DMS 273 (cell line): Measurements from ENCODE around the gene CDC26.
A peak's percentile ranks its signal among the peaks of the same experiment; 100 is the strongest.

Source experiments
- DNase-seq: peaks from one replicate; lab custom pipeline; 2025; ENCODE audit not compliant: unreplicated experiment; lab: John Stamatoyannopoulos, UW

CDC26 gene

DNA sequence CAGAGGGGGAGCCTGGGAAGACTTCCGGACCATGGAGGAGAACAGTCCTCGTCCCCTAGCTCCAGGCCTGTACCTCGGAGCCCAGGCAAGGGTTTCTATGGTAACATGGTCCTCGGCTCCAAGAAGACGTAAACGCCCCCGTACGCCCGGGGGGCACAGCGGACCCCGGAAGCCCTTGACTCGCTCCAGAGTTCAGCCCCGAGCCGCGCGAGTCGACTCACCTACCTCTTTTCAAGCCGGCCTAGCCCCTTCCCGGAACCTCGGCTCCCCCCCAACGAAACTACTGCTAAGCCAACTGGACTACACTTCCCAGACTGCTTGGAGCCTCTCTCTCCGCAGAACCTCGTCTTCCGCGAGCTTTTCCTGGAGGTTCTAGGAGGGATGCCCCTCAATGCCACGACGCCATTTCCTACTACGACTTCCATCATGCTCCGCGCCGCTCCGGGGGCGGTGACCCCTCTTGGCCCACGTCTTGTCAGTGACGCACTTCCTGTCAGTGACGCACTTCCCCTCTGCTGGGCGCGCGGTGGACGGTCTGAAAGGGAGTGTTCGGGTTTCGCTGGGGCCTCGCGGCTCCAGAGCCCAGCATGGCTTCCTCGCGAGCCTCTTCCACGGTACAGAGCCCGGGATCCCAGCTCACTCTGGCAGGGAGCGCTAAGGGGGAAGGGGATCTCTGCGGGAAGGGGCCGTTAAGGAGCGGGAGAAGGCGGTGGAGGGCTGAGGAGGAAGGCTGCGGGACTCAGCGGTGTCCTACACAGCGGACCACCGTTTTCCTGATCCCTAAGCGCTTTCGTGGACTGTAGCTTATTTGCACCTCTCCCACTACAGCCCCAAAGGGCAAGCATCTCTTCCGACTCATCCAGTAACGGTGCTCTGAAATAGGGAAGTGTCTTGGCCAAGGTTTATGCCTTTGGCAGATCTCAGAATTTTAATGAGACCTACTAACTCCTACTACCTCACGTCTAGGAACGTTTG, at the start of gene CDC26, which contains the start of gene PRPF4:
Gene CDC26 (minus strand): TSS at position 416 of the 975 bp plus-strand sequence. CDS start 3,065 bp downstream, outside the sequence.
Gene PRPF4 (plus strand): TSS at position 502 of the 975 bp plus-strand sequence. CDS start 86 bp downstream, at position 588.
- DNase-seq: peak; percentile 99

DNA sequence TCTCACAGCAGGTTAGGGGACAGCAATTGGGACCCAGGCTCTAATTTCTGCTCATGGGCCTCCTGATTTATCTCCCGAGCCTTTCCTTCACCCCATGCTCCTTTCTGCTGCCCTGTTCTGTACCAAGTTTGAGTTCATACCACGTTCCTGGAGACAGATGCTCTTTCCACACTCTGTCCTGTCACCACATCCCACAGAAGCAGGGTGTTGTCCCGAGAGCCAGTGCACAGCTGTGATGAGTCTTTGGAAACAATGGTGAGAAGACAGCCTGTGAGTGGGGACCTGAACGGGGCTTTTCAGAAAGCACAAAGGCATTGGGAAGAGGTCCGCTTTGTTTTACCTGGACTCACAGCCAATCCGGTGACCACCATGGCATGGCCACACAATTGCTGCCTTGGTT, 47.3 kb upstream of the CDC26 start:
- no peak for DNase-seq

DNA sequence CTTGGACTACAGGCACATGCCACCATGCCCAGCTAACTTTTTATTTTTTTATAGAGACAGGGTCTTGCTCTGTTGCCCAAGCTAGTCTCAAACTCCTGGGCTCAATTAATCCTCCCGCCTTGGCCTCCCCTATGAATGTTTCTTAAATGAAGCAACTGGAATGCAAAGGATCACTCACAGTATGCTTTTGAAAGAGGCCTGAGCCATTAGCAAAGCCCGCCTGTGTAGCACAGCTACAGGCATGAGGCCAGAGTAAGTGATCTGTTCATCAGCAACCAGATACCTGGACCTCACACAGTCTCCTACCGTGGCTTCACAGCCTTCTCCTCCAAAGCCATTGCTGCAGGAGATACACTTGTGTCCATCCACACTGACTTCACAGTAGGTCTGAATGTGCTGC, 44.7 kb upstream of the CDC26 start:
- DNase-seq: no peak

DNA sequence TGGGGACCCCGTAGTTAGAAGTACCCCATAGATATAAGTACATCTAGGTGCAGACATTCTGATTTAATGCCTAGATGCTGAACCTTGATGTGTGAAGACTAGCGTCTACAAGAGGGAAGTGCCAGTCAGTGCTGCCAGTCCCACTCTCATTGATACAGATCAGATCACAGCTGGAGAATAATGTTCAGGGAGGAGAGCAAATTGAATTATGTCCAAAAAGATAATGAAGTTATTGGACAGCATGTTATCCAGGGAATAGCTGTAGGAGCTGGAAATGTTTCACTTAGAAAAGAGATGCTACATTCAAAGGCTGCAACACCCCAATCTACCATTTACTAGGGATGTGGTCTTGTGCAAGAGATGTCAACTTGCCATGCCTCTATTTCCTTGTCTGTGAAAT, 43.7 kb upstream of the CDC26 start:
- DNase-seq: no peak

DNA sequence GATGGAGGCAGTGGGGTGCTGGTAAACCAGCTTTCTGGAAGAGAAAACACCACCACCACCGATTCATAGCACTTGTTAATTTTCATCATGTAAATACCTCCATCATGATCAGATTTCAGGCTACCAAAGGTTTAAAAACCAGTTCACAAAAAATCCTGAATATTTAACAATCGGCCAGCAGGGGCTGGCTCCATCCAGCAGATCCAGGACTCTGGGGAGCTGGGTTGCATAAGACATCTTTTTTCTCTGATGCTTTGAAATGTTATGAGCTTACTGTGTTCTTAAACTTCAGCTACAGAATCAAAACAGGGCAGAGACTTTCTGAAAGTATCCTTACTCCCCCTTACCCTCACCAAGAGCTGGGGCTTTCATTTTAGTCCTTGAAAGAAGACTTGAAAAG, 42.4 kb upstream of the CDC26 start:
- DNase-seq: no peak

DNA sequence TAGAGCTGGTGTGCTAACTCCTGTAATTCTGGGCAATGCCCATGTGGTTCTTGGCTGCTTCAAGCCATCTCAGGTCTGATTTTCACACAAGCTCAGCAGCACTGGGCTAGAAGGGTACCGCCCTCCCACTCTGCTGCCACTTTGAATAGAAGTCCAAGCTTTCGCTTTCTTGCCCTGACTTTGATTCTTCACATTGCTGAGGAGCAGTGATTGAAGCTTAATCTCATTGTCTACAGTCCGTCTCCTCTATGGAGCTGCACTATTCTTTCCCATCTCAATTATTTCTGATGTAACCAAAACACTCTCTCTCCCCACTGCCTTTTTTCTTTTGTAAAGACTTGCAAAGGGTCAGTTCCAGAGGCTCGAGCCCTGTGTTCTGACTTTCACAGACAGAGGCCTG, 40.7 kb upstream of the CDC26 start:
- DNase-seq: no peak

DNA sequence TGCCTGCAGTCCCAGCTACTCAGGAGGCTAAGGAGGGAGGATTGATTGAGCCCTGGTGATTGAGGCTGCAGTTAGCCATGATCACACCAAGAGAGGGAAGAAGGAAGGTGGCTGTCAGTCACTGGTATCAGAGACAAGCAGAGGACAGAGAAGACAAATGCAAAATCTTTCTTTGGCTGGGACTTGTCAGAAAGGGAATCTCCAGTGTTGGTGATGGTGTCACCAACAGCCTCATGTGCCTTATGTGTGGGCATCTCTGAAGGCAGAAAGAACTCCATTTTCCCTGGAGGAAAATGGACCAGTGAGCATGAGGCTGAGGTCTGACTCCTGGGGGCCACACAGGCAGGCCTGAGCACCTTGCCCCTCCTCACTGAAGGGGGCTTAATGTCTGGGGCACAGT, 39.9 kb upstream of the CDC26 start:
- no peak for DNase-seq

DNA sequence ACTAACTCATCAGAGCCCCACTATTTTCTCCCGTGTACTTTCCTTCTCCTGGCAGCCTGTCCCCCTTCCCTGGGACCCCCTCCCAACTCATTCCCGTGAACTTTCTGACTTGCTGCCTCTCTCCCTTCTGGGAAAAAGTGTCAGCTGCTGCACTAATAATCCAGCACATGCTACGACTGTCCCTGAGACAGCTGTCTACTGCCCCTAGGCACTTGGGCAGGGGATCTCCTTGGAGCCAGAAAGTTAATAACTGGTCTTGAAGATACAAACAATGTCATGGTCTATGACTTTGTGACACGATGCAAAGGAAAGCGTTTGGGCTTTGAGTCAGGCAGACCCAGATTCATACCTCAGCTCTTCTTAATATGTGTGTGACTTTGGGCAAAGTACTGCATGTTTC, 37.9 kb upstream of the CDC26 start:
- no peak for DNase-seq

DNA sequence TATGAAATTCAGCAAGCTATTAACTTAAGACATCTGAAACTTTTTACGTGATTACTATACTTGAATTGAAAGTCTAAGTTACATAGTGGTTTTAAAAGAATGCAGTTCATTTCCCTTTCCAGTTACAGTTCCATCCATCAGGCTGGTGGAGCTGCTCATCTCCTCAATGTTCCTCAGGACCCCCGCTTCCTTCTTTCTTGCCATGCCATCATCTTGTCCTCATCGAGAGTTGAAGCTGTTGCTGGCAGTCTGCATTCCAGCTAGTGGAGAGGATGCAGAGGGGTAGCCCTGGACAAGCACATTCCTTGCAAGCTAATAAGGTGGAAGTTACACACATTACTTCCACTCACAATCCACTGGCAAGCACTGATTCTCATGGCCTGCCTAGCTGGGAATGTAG, 36.6 kb upstream of the CDC26 start:
- DNase-seq: no peak

DNA sequence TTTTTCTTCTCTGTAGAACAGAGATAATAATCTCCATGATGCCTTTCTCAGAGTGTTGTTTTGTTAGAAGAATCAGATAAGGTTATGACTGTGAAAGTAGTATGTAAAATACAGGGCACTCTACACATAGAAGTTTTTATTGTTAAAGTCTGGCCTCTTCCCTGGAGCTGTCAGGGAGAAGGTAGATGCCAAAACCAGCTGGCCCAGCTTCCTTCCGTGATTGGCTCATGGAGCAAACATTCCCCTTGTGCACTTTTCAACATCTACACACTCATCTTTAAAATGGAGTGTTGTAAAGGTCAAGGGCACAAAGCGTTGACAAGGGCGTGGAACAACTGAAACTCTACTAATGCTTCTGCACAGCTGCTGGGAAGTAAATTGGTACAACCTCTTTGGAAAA, 35.2 kb upstream of the CDC26 start:
- DNase-seq: no peak

DNA sequence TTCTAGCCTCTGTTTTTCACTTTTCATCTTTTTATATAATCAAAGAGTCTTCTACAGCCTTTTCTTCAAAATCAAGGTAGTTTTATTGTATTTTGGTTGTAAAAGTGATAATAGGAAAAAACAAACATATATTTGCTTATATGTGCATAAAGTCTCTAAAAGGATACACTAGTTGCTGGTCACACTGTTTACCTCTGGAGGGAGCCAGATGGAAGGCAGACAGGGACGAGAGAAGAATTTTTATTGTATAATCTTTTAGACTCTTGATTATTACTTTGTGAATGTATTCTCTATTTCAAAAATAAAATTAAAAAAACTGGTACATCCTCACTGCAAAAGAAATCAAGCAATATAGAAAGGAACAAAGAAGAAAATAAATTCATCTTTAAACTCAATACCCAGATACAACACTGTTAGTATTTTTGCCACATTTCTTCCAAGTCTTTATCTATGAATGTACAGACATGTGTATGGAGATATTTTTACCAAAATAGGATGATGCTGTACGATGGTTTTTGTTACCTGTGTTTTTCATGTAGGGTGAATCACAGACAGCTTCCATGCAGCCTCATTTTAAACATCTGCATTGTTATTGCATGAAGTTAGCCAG, 33.9 kb upstream of the CDC26 start:
- DNase-seq: peak; percentile 55

DNA sequence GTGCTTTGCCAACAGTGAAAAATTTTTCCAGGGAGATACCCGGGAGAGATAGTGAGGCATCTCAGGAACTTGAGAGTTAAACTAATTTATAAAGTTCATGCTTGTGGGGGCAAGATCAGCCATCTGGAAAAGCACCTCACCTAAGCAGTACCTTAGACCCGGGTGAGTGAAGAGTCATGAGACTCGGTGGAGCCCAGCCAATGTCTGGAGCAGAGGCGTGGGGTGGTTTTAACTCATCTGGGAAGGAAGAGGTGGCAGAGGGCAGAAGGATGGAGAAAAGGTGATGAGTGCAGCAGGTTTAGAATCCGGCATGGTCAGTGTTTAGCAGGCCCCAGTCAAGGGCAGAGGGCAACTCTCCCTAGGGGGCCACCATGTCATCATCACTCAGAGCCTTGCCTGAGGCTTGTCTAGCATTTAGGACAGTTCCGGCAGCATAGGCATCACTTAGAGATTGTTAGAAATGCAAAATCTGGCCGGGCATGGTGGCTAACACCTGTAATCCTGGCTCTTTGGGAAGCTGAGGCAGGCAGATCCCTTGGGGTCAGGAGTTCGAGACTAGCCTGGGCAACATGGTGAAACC, 32.1 kb upstream of the CDC26 start:
- DNase-seq: no peak

DNA sequence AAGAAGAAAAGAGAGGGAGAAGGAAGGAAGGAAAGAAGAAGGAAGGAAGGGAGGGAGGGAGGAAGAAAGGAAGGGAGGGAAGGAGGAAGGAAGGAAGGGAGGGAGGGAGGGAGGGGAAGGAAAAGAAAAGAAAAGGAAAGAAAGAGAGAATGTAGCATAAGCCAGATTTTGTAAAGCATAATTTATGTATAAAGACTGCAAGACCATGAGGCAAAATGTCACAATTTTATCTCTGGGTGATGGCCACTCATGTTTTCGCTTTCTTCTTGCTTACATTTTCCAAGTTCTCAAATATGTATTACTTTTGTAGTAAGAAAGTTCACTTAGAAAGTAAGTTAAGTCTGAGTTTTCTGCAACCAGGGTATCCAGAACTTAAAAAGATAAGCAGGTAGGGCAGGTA, 31.2 kb upstream of the CDC26 start:
- DNase-seq: no peak

DNA sequence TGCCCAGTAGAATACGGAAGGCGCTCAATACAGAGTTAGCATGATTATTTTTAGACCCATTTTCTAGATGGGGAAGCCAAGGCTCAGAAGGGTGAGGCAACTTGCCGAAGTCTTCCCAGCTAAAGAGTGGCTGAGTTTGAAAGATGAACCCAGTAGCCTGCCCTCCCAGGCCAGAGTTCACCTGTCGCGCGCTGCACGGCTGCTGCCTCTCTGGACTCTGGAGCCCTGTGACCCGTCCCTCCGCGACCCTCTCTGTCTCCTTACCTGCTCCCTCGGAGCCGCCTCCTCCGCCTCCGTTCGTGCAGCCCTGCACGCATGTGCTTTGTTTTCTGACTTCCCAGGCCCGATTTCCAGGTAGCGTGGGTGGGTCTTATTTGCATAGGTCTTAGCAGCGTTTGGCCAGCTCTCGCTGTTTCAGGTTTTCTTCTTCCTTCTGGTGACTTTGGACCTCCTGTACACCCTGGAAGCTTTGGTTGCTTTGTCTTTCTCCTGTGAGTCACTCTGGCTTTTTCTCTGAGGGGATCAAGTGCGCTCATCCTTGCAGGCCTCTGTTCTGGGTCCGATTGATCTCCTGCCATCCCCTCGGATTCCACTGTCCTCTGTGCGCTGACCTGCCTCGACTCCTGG, 27.5 kb upstream of the CDC26 start, which contains the start of gene RNF183:
Gene RNF183 (minus strand): TSS at position 585 of the 627 bp plus-strand sequence. CDS start 5,192 bp downstream, outside the sequence.
- no peak for DNase-seq

DNA sequence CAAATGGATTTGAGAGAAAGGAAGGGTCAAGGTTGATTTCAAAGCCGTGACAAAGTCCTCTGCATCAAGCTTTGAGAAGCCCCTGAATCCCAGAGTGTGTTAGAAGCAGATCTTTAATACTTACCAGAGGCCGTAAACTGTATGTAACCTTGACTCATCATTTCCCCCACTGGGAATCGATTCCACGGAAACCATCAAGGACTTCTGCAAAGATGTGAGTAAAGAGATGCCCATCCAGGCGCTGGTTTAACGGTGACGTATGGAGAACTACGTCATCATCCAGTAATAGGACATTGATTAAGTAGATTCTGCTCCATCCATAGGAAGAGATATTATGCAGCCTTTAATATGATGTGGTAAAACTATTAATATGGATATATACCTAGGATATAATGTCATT, 26.2 kb upstream of the CDC26 start:
- DNase-seq: no peak

DNA sequence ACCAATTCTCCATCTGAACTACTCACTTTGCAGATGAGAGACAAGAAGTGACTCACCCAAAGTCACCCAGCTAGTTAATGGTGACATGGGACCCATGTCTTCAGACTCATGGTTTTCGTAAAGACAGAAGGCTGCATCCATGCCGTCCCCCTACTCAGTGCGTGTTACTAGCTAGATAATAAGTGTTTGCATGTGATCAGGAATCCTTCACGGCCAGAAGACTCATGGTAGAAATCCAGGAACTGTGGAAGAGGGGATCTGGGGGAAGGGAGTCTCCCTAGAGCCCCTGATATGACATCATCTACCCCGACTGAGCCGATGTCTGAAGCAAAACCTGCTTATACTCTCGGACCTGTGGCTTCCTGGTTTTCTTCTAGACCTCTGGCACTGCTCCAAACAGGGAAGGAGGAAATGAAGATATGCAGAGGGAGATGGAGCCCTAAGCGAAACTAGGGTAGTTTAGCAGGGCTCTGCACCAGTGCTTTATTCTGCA, 24.5 kb upstream of the CDC26 start:
- DNase-seq: peak; percentile 22

DNA sequence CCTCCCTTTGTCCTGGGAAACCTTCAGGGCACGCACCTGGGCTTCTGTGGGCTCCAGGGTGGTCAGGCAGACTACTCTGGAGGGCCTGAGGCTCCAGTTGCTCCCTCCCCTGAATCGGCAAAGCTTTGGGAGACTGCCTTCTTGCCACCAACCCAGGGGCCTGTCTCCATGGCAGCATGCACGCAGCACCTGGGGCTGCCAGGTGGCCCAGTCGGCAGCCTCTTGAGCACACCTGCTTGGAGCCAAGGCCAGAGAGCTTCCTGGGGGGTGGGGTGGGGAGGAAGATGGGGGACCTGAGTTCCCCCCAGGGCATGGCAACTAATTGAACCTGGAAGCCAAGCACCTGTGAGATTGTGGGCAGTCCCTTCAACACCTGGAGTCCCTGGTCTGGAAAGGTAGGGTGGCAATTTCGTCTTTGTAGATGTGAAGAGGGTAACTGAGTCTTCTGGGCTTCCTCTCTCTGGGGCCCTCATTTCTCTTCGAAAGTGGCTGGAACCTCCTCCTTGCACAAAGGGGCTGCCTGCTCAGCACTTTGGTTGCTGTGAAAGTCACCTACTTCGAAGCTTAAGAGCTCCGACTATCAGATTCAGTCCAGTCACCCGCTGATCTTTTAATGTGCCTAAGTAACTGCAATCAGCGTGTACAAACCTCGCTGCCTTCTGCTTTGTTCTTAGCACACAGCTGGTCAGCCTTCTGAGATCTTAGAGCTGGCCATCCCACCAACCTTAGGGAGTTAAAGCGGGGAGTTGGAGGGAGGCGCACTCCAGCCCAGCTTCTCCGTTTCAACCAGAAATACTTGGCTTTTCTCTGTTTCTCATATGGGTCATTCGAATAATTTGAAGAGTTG, 23.8 kb upstream of the CDC26 start:
- no peak for DNase-seq

DNA sequence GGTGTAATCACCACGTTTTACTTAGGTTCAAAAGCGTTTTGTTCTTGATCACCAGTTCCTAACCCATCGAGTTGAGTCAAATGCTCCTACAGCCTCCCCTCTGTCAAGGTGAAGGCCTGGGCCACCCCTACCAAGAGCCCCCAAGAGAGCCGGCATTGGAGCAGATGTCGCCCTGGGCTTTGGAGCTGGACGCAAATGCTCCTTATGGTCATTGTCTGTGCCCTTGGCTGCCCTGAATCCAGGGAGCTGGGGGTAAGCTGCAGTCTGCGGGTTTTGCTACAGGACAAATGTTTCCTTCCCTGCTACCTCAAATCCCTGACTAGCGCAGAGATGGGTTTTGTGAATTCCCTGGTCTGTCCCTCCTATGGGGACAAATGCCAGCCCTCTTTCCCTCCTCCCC, 22.9 kb upstream of the CDC26 start:
- DNase-seq: no peak

DNA sequence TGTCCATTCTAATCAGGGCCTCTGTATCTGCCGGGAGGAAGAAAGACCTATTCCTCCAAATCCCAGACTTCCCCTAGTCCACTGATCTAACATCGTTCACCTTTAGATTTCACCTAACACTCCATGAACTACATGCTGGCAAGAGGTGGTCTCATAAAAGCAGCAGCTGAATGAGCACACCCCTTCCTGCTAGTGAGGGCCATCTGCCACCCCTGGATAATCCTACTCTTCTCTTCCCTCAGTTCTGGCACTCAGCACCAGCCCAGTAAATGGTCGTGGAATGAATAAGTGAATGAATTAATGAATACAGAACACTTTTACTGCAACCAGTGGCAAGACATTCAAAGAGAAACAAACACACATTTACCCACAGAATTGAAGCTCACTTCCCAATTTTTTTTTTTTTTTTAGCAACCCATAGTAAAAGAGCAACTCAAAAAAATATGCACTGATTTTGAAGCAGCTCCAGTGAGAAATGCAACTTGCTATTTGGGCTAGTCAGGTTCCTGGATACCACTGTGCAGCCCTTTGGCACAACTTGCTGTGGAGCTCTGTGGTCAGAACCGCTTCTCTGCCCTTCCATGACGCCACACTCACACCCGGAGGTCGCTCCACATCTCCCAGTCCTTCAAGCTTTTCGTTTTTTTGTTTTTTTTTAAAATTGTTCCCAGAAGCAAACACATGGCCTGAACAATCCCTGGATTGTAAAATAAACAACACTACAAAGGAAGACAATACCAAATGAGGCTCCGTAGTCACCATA, 21.6 kb upstream of the CDC26 start:
- peak; percentile 62 for DNase-seq
